VCaP (cell line): ENCODE data around the gene SORCS3.

Experiments
- H3K27ac ChIP-seq: fragments of 450-650 bp; 2 replicates; pipeline ENCODE4 v1.5.1; 2017
- TF ChIP-seq, protein P1 (sequence below): fragments of 450-650 bp; conservative IDR thresholded peaks from 2 replicates; pipeline ENCODE4 v1.5.1; 2017; ENCODE audit warnings: mild to moderate bottlenecking, moderate library complexity

The SORCS3 gene

DNA sequence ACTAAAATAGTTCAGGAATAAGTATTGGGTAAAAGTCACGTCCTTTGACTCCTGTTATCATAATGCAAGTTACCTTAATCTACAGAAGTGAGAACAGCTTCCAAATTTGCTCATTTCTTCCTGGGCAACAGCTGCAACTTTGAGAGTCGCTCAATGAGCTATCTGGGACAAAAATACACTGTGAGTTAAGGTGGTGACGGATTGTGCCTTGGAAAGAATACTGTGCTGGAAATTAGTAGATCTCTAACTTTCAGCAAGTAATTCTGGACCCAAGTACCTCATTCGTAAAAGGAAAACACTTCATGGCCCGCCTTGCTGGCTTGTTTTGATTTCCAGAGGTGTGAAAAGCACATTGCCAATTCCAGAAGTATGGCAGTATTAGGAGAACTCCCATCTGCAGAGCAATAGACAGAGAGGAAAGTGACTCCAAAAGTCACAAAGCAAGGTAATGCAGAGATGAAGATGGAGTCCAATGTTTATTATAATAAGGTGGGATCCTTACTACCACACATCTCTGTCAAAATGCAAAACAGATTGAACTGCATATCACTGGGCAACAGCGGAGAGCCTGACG lies 626.0 kb downstream of the SORCS3 start:
- H3K27ac ChIP-seq, result no peak overlapping the region
- TF ChIP-seq, protein P1, sequence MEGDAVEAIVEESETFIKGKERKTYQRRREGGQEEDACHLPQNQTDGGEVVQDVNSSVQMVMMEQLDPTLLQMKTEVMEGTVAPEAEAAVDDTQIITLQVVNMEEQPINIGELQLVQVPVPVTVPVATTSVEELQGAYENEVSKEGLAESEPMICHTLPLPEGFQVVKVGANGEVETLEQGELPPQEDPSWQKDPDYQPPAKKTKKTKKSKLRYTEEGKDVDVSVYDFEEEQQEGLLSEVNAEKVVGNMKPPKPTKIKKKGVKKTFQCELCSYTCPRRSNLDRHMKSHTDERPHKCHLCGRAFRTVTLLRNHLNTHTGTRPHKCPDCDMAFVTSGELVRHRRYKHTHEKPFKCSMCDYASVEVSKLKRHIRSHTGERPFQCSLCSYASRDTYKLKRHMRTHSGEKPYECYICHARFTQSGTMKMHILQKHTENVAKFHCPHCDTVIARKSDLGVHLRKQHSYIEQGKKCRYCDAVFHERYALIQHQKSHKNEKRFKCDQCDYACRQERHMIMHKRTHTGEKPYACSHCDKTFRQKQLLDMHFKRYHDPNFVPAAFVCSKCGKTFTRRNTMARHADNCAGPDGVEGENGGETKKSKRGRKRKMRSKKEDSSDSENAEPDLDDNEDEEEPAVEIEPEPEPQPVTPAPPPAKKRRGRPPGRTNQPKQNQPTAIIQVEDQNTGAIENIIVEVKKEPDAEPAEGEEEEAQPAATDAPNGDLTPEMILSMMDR, result no peak

DNA sequence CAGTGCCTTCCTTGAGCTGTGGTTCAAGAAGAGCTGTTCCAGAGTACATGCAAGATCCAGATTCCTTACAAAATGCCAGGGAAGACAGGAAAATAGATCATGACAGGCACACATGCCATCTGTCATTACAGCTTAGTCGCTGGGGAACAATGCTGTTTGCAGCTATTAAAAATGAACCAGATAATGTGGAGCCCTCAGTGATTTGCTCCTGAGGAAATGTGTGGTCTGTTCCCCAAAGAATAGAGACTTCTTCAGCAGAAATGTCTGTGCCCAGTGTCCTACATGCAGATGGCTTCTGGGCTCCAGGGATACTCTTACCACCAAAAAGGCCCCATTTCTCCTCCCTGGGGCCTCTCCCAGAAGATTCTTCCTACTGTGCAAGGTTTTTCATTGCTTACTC lies 627.9 kb downstream of the SORCS3 start:
- no peak overlapping the region for H3K27ac ChIP-seq
- TF ChIP-seq, protein P1, result no peak

DNA sequence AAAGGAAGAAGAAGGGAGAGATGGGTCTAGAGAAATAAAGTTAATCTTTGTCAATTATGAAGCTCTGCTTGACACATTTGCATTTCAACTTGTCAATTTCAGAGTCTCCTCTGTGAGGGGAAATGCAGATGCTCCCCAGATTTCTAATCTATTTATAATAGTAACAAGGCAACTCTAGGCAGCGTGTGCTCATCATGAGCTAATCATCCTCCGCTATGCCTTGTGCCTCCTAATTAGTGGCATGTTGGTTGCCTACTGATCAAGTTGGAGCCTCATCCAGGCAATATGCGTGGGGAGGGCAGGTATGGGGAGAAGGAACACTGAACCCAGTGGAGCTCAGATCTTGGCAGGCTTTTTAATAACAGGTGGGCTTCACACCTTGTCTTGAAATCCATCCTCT lies 628.6 kb downstream of the SORCS3 start:
- H3K27ac ChIP-seq, result no peak overlapping the region
- TF ChIP-seq, protein P1, result no peak

DNA sequence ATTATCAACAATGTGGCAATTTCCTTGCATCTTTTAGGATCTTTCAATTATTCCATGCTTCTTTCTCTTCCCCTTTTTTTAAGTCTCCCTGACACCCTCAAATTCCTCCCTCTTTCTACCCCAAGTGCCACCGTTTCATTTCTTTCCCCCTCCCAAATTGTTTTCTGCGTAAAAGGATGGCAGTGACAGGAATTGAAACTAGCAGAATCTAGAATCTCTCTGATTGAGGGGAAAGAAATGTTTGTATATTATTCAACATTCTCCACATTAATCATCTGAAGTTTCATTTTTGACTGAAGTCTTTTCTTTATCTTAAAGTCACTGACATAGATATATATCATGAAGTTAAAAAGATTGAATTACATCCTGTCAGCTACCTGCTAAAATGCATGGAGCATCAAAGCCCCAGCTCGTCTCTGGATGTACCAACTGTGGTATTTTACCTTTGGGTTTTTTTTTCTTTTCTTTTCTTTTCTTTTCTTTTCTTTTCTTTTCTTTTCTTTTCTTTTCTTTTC lies 633.5 kb downstream of the SORCS3 start:
- TF ChIP-seq, protein P1, result no peak

DNA sequence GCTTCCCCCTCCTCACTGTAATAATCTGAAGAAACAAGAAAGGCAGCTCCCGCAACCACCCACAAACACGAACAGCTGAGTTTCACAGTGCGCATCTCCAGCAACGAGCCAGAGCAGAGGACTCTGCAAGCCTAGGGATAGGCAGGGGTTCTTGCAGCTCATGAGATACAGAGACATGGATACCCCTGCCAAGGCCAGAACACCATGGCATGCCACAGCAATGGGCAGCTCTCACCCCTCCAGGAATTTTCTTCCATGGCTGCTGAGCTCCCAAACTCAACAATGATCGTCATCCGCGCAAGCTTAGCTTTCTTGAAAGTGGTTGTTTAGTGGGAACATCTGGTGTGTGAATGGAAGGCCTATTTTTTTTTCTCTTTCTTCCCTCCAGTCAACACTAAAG lies 637.3 kb downstream of the SORCS3 start:
- H3K27ac ChIP-seq, result no peak overlapping the region
- TF ChIP-seq, protein P1, result no peak

More for the DNA sequence above, 633.5 kb downstream of the SORCS3 start:
- no peak overlapping the region for H3K27ac ChIP-seq

DNA sequence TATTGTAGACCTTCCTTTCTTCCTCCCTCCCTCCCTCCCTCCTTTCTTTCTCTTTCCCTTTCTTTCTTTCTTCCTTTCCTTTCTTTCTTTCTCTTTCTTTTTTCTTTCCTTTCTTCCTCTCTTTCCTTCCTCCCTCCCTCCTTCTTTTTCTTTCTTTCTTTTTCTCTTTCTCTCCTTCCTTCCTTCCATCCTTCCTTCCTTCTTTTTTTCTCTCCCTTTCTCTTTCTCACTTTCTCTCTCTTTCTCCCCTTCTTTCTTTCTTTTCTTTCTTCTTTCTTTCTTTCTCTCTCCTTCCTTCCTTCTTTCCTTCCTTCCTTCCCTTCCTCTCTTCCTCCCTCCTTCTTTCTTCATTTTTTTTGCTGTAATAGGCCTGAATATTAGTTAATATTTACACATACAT lies 638.0 kb downstream of the SORCS3 start:
- H3K27ac ChIP-seq, result no peak overlapping the region
- TF ChIP-seq, protein P1, result no peak

DNA sequence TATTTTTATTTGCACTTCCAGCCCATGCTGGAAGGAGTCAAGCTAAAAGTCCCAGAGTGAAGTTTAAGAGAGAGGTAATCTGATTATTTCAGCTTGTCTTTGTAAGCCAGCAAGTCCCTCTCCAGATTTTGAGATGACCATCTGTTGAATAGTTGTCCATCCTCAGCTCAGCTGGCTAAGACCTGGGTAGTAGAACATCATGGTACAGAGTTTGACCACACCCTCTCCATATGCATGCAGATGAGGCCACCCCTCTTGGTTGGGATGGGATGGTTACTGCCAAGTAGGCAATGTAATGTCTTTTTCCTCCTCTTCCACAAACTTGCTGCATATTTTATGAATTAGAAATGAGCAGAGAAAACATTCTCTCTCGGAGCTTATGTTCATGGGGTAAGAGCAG lies 639.8 kb downstream of the SORCS3 start:
- no peak overlapping the region for H3K27ac ChIP-seq
- TF ChIP-seq, protein P1, result no peak
